Measurements from ENCODE around the gene KCTD2. TPM values are rescaled to one million over a fixed set of nuclear protein-coding genes. Genes with fewer than 3 reads are reported as not detected.

The KCTD2 gene
- total and polyA plus RNA-seq, 2 of the 13 experiments (the other 11 are each of a cell fraction or from before 2014, with no cell fraction given) = 28.3 to 32.6 TPM

DNA sequence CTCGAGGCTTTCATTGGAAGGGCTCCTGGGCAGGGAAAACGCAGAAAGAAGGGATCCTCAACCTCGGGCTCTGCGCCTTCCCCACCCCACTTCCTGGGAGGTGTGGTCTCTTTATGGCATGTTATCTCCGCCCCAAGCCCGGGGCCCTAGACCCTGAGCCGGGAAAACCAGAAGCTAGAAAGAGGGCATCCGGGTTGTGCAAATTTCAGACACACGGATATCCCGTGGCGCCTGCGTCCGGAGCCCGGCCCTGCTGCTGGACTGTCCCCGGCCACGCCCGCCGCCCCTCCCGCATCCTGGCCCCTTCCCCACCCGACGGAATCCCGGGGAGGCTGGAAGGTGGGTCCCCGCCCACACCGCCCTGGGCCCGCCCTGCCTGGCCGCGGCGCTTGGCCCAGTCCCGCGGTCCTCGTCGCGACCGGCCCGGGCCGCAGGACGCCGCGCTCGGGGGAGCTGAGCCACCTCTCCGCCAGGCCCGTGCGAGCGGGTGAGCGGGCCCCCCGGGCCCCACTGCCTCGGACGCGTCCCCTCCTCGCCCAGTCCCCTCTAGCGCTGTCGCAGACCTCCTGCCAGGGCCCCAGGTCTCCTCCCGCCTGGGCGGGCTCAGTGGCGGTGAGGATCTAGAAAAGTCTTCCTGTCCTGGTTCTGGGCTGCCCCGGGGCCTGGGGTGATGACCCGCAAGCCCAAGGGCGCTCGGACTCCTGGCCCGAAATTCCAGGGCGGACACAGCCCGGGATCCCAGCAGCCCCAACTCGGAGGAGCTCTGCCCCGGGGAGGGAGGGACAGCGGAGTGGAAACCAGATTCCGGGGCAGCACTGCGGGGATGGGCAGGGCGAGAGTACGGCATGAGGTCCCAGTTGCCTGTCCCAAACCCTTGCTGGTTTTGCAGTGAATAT lies 40.8 kb downstream of the KCTD2 start, which contains the start of gene SLC16A5 (continued):
- TF ChIP-seq, protein P1, sequence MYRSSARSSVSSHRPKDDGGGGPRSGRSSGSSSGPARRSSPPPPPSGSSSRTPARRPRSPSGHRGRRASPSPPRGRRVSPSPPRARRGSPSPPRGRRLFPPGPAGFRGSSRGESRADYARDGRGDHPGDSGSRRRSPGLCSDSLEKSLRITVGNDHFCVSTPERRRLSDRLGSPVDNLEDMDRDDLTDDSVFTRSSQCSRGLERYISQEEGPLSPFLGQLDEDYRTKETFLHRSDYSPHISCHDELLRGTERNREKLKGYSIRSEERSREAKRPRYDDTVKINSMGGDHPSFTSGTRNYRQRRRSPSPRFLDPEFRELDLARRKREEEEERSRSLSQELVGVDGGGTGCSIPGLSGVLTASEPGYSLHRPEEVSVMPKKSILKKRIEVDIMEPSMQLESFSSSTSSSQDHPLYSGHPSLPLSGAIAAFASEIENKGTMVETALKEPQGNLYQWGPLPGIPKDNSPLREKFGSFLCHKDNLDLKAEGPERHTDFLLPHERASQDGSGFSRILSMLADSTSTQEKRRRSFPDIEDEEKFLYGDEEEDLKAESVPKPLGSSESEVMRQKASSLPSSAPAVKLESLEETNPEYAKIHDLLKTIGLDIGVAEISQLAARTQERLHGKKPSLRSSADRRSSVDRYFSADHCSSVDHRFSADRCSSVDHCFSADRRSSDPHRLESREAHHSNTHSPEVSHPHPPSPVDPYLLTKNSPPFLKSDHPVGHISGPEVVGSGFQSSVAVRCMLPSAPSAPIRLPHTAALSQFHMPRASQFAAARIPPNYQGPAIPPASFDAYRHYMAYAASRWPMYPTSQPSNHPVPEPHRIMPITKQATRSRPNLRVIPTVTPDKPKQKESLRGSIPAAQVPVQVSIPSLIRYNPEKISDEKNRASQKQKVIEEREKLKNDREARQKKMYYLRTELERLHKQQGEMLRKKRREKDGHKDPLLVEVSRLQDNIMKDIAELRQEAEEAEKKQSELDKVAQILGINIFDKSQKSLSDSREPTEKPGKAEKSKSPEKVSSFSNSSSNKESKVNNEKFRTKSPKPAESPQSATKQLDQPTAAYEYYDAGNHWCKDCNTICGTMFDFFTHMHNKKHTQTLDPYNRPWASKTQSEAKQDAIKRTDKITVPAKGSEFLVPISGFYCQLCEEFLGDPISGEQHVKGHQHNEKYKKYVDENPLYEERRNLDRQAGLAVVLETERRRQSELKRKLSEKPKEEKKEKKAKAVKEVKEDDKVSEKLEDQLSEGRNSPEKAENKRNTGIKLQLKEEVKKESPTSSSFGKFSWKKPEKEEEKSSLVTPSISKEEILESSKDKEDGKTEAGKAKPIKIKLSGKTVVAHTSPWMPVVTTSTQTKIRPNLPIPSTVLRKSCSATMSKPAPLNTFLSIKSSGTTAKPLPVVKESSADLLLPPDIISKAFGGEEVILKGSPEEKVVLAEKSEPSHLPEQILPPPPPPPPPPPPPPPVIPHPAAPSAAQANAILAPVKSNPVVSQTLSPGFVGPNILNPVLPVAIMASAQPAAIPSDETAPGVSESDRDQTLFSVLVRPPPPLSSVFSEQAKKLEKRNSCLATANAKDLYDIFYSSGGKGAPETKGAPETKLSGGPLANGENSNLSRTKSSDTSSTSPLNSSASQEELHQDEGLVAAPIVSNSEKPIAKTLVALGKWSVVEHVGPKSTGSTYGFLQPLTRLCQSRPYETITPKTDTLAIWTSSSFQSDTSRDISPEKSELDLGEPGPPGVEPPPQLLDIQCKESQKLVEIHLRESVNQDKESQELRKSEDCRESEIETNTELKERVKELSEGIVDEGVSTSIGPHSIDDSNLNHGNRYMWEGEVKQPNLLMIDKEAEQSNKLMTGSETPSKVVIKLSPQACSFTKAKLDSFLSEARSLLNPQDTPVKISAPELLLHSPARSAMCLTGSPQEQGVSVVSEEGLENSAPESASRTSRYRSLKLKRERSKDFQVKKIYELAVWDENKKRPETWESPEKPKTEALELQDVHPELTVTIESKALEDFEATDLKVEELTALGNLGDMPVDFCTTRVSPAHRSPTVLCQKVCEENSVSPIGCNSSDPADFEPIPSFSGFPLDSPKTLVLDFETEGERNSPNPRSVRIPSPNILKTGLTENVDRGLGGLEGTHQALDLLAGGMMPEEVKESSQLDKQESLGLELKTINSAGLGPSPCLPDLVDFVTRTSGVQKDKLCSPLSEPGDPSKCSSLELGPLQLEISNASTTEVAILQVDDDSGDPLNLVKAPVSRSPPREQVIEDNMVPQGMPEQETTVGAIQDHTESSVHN (CRISPR knock-in tag; IDR thresholded peaks at IDR 0.05) = no peak
- TF ChIP-seq MYNN (CRISPR knock-in tag; IDR thresholded peaks at IDR 0.05; ENCODE audit: low read depth) (no peak), SETDB1 (CRISPR knock-in tag; IDR thresholded peaks at IDR 0.05; ENCODE audit: borderline replicate concordance) (no peak), ZNF138 (CRISPR knock-in tag; IDR thresholded peaks at IDR 0.05; ENCODE audit: low read depth) (no peak), PHF8 (CRISPR knock-in tag; IDR thresholded peaks at IDR 0.05) (peak; percentile 52), GPN1 (CRISPR knock-in tag; IDR thresholded peaks at IDR 0.05; ENCODE audit: borderline replicate concordance) (no peak), ERF (CRISPR knock-in tag; IDR thresholded peaks at IDR 0.05) (peak; percentile 63; the same call in 1 of the 2 replicates), MTA1 (CRISPR knock-in tag; IDR thresholded peaks at IDR 0.05; ENCODE audit: borderline replicate concordance) (no peak), NRL (CRISPR knock-in tag; IDR thresholded peaks at IDR 0.05; ENCODE audit: borderline replicate concordance) (no peak), ZNF431 (CRISPR knock-in tag; IDR thresholded peaks at IDR 0.05; ENCODE audit: borderline replicate concordance, low read depth) (peak; percentile 69; the same call in 1 of the 2 replicates)
- TF ChIP-seq, protein P2, sequence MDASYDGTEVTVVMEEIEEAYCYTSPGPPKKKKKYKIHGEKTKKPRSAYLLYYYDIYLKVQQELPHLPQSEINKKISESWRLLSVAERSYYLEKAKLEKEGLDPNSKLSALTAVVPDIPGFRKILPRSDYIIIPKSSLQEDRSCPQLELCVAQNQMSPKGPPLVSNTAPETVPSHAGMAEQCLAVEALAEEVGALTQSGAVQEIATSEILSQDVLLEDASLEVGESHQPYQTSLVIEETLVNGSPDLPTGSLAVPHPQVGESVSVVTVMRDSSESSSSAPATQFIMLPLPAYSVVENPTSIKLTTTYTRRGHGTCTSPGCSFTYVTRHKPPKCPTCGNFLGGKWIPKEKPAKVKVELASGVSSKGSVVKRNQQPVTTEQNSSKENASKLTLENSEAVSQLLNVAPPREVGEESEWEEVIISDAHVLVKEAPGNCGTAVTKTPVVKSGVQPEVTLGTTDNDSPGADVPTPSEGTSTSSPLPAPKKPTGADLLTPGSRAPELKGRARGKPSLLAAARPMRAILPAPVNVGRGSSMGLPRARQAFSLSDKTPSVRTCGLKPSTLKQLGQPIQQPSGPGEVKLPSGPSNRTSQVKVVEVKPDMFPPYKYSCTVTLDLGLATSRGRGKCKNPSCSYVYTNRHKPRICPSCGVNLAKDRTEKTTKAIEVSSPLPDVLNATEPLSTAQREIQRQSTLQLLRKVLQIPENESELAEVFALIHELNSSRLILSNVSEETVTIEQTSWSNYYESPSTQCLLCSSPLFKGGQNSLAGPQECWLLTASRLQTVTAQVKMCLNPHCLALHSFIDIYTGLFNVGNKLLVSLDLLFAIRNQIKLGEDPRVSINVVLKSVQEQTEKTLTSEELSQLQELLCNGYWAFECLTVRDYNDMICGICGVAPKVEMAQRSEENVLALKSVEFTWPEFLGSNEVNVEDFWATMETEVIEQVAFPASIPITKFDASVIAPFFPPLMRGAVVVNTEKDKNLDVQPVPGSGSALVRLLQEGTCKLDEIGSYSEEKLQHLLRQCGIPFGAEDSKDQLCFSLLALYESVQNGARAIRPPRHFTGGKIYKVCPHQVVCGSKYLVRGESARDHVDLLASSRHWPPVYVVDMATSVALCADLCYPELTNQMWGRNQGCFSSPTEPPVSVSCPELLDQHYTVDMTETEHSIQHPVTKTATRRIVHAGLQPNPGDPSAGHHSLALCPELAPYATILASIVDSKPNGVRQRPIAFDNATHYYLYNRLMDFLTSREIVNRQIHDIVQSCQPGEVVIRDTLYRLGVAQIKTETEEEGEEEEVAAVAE (CRISPR knock-in tag; IDR thresholded peaks at IDR 0.05; ENCODE audit: borderline replicate concordance) = peak; percentile 34; the same call in 1 of the 2 replicates
- TF ChIP-seq, protein P3, sequence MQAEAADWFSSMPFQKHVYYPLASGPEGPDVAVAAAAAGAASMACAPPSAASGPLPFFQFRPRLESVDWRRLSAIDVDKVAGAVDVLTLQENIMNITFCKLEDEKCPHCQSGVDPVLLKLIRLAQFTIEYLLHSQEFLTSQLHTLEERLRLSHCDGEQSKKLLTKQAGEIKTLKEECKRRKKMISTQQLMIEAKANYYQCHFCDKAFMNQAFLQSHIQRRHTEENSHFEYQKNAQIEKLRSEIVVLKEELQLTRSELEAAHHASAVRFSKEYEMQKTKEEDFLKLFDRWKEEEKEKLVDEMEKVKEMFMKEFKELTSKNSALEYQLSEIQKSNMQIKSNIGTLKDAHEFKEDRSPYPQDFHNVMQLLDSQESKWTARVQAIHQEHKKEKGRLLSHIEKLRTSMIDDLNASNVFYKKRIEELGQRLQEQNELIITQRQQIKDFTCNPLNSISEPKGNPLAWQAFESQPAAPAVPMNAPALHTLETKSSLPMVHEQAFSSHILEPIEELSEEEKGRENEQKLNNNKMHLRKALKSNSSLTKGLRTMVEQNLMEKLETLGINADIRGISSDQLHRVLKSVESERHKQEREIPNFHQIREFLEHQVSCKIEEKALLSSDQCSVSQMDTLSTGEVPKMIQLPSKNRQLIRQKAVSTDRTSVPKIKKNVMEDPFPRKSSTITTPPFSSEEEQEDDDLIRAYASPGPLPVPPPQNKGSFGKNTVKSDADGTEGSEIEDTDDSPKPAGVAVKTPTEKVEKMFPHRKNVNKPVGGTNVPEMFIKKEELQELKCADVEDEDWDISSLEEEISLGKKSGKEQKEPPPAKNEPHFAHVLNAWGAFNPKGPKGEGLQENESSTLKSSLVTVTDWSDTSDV (CRISPR knock-in tag; IDR thresholded peaks at IDR 0.05) = no peak; the same call in 1 of the 2 replicates

Measured in HepG2 (cell line).